Spinal cord (tissue), 10 donors: ENCODE data around the gene SNORC. TPM values are rescaled to one million over a fixed set of nuclear protein-coding genes. Genes with fewer than 3 reads are reported as not detected.

Source experiments
- DNase-seq, 6 donors: peaks; one replicate each; pipeline versions ENCODE4 v3.0.0 to v3.0.0-alpha.2; 2013 to 2015; ENCODE audit warnings: low spot score in 6 of 6, low read depth in 4 of 6
- H3K27ac ChIP-seq: one replicate; pipeline ENCODE4 v1.5.1; 2013; ENCODE audit warnings: low read depth, low read length, control low read depth
- H3K27me3 ChIP-seq: one replicate; pipeline ENCODE4 v1.6.1; 2013; ENCODE audit warnings: low read length; ENCODE audit not compliant: control insufficient read depth, insufficient read depth
- H3K36me3 ChIP-seq: one replicate; pipeline ENCODE4 v1.6.1; 2013; ENCODE audit warnings: low read length; ENCODE audit not compliant: control insufficient read depth, insufficient read depth
- H3K4me1 ChIP-seq: one replicate; pipeline ENCODE4 v1.6.1; 2013; ENCODE audit warnings: low read length; ENCODE audit not compliant: control insufficient read depth, insufficient read depth
- H3K4me3 ChIP-seq: one replicate; pipeline ENCODE4 v1.5.1; 2013; ENCODE audit warnings: low read depth, low read length, control low read depth
- H3K9me3 ChIP-seq: one replicate; pipeline ENCODE4 v1.6.1; 2013; ENCODE audit warnings: low read length; ENCODE audit not compliant: control insufficient read depth, insufficient read depth
- WGBS: methylation state at CpG from one replicate; pipeline ENCODE4 v1.1.5; 2013; ENCODE audit warnings: missing lambda C conversion rate; ENCODE audit not compliant: insufficient coverage; 5-methylcytosine and 5-hydroxymethylcytosine counted together
- polyA plus RNA-seq, 2 donors: library from polyadenylated mRNA; unstranded; fragments of 120-200 nt; gene quantifications; one replicate each; pipeline ENCODE4 v1.2.1, GENCODE V29; 2013; ENCODE audit not compliant: insufficient read length in 2 of 2
- total RNA-seq, 2 donors: library from RNA; depleted of rRNA in 1 of 2; stranded (reverse); fragments of 120-200 nt in 1 of 2; fragments of >200 nt in 1 of 2; gene quantifications; one replicate each; pipeline versions ENCODE4 v1.2.3 to v1.2.4, GENCODE V29; 2013 to 2014
- donor health status: healthy.

Gene SNORC
- total and polyA plus RNA-seq, 4 donors: 3.1 to 10.8 (median 7.4) TPM

GRCh38 chr2:232880764-232881351 is 10.8 kb downstream of the SNORC start:
- Histone ChIP-seq H3K4me3 (no peak overlapping the region), H3K36me3 (peaks cover 77% of the 10 kb centered on the region), H3K27ac (no peak overlapping the region), H3K27me3 (no peaks in the 10 kb centered on the region), H3K9me3 (no peaks in the 10 kb centered on the region), H3K4me1 (peaks cover 17% of the 10 kb centered on the region)
- 80% methylated on average over 15 of the region's 17 CpGs for WGBS
- no peak for DNase-seq

DNA sequence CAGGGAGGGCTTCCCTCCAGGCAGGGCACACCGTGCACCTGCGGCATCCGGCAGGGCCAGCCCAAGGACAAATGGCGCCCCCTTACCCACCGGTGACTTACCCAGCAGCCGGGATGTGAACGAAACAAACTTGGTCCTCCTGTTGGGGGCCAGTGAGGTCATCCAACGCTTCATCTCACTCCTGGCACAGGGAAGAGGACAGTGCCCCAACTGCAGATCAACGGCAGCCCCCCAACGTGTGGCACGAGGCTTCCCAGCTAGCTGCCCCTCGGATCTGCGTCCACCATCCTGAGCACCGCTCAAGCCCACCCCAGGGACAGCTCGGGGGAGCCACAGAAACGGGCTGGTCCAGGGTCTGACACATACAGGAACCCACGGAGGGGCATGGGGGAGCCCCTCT is 12.0 kb downstream of the SNORC start:
- 93% methylated on average over 17 of the region's 17 CpGs for WGBS
- H3K9me3 ChIP-seq: no peaks in the 10 kb centered on the region
- H3K4me3 ChIP-seq: no peak overlapping the region
- peaks cover 12% of the 10 kb centered on the region for H3K4me1 ChIP-seq
- no peak overlapping the region for H3K27ac ChIP-seq
- no peak for DNase-seq
- peaks cover 88% of the 10 kb centered on the region for H3K36me3 ChIP-seq
- no peaks in the 10 kb centered on the region for H3K27me3 ChIP-seq

DNA sequence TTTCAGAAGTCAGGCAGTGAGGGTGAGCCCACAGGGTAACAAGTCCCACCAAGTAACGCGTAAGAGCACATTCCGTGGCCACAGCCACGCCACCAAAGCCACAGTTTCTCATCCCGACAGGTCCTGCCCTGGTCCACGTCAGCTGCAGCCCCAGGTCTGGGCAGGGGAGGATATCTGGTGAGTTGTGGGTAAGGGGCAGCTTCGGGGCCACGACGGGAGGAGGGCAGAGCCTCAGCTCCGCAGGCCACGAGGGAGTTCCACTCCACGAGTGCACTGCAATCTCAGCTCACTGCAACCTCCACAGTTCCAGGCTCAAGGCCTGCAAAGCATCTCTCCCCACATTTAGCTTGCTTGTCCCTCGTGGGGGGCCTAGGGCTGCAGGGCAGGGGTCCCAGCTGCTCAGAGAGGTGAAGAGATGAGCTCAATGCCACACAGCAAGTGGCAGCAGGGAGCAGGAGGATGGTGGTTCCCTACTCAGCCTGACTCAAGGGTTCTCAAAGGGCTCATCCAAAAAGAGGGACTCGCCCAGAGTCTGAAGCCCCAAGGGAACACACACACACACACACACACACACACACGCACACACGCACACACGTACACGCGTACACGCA is 12.5 kb downstream of the SNORC start:
- H3K27ac ChIP-seq: no peak overlapping the region
- no peak overlapping the region for H3K4me3 ChIP-seq
- no peaks in the 10 kb centered on the region for H3K9me3 ChIP-seq
- no peaks in the 10 kb centered on the region for H3K27me3 ChIP-seq
- no peak for DNase-seq
- H3K36me3 ChIP-seq: peaks cover 94% of the 10 kb centered on the region
- 95% methylated on average over 15 of the region's 20 CpGs for WGBS
- peaks cover 7% of the 10 kb centered on the region for H3K4me1 ChIP-seq

GRCh38 chr2:232883116-232883721 is 13.2 kb downstream of the SNORC start:
- H3K36me3 ChIP-seq: peaks cover 89% of the 10 kb centered on the region
- no peak overlapping the region for H3K27ac ChIP-seq
- H3K9me3 ChIP-seq: no peaks in the 10 kb centered on the region
- peaks cover 1% of the 10 kb centered on the region for H3K4me1 ChIP-seq
- 95% methylated on average over 29 of the region's 29 CpGs for WGBS
- H3K4me3 ChIP-seq: no peak overlapping the region
- no peak for DNase-seq
- no peaks in the 10 kb centered on the region for H3K27me3 ChIP-seq

DNA sequence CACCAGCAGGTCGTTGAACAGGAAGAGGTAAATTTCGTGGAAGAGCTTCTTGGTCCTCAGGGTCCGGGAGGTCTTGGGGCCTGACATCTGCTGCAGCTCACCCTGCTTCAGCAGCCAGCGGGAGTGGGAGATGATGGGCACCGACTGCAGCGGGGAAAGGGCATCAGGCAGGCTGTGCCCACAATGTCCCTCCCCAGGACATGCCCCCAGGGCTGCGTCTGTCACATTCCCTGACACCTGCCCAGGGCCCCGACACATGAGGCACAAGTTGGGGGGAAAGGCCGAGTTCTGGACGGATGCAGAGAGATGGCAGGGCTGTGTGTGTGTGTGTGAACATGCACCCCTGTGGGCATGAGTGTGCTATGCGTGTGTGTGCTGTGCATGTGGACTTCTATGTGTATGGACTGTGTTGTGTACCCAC is 13.9 kb downstream of the SNORC start:
- peaks cover 86% of the 10 kb centered on the region for H3K36me3 ChIP-seq
- no peaks in the 10 kb centered on the region for H3K9me3 ChIP-seq
- H3K27me3 ChIP-seq: no peaks in the 10 kb centered on the region
- no peak overlapping the region for H3K27ac ChIP-seq
- WGBS: 89% methylated on average over 10 of the region's 11 CpGs
- no peak overlapping the region for H3K4me3 ChIP-seq
- DNase-seq: no peak
- no peaks in the 10 kb centered on the region for H3K4me1 ChIP-seq

DNA sequence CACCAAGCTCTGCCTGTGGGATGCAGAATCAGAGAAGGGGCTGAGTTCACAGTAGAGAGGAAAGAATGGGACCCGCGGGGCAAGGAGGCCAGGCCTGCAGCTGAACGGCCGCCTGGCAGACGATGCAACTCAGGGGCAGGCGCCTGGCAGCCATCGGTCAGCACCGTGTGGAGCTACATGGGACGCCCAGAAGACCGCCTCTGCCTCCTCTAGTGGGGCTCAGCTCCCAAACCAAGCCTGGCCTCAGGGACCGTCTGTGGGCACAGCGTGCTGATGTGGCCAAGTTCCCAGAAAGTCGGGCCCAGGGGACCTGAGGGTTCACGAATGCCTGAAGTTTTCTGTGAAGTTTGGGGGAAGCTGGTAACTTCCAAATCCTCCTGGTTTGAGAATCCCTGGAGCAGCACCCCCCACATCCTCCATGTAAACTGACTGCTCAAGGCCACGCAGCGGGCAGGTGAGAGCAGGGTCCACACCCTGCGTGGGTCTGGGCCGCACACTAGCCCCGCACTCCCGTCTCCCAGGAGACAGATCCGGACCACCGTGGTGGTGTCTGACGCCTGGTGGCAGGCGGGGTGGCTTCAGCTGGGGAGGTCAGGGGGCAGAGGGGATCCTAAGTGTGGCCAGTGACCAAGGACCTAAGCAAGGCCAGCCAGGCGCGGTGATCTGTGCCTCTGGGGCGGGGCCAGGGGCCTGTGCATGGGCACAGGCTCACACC is 14.6 kb downstream of the SNORC start:
- peaks cover 84% of the 10 kb centered on the region for H3K36me3 ChIP-seq
- H3K27me3 ChIP-seq: no peaks in the 10 kb centered on the region
- H3K9me3 ChIP-seq: no peaks in the 10 kb centered on the region
- no peak for DNase-seq
- H3K27ac ChIP-seq: no peak overlapping the region
- H3K4me3 ChIP-seq: no peak overlapping the region
- H3K4me1 ChIP-seq: no peaks in the 10 kb centered on the region
- 80% methylated on average over 27 of the region's 27 CpGs for WGBS

- Histone ChIP-seq H3K9me3 (no peaks in the 10 kb centered on the region), H3K4me3 (no peak overlapping the region), H3K36me3 (peaks cover 84% of the 10 kb centered on the region), H3K27ac (no peak overlapping the region), H3K4me1 (no peaks in the 10 kb centered on the region), H3K27me3 (no peaks in the 10 kb centered on the region)
- no peak for DNase-seq
- WGBS: 86% methylated on average over 23 of the region's 25 CpGs
Observed at GRCh38 chr2:232885264-232885961, 15.3 kb downstream of the SNORC start.

DNA sequence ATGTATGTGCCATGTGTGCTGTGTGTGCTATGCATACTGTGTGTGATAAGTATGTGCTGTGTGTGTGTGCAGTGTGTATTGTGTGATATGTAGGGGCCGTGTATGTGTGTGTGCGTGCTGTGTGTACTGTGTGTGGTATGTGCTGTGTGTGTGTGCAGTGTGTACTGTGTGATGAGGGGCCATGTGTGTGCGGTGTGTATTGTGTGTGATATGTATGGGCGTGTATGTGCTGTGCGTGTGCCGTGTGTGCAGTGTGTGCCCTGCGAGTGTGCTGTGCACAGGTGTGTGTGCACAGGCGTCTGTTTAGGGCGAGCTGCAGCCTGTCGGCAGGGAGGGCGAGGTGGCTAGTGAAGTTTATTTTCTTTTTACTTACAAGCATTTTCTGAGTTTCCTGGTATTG is 16.1 kb downstream of the SNORC start:
- Histone ChIP-seq H3K27me3 (peaks cover 3% of the 10 kb centered on the region), H3K27ac (no peak overlapping the region)

GRCh38 chr2:232886632-232887031 is 16.6 kb downstream of the SNORC start:
- Histone ChIP-seq H3K4me3 (no peak overlapping the region), H3K4me1 (peaks cover 6% of the 10 kb centered on the region), H3K9me3 (no peaks in the 10 kb centered on the region), H3K36me3 (peaks cover 85% of the 10 kb centered on the region), H3K27me3 (peaks cover 3% of the 10 kb centered on the region), H3K27ac (no peak overlapping the region)
- 84% methylated on average over 6 of the region's 7 CpGs for WGBS
- DNase-seq: no peak

More for the DNA sequence above, 16.1 kb downstream of the SNORC start:
- Histone ChIP-seq H3K4me1 (peaks cover 4% of the 10 kb centered on the region), H3K4me3 (no peak overlapping the region), H3K36me3 (peaks cover 84% of the 10 kb centered on the region), H3K9me3 (no peaks in the 10 kb centered on the region)
- WGBS: 96% methylated on average over 7 of the region's 11 CpGs
- DNase-seq: no peak
